ENCODE data around the gene JMJD4.

Gene JMJD4

GRCh38 chr1:227765261-227766014, 30.3 kb upstream of the JMJD4 start:
- peaks cover 69 to 73% of the 10 kb centered on the region in 2 donors for H3K4me1 Mint-ChIP-seq (ENCODE audit: low read depth in 2 of 2)
- peak overlapping the region; percentile 82 to 83 for H3K4me3 Mint-ChIP-seq
- DNase-seq = no peak

GRCh38 chr1:227764019-227764391, 28.9 kb upstream of the JMJD4 start:
- peak overlapping the region in 1 of 2 donors; percentile 19 for H3K27ac Mint-ChIP-seq
- ATAC-seq (replicated peaks) (no peak), DNase-seq (no peak)

More at GRCh38 chr1:227765261-227766014, 30.3 kb upstream of the JMJD4 start:
- H3K27ac Mint-ChIP-seq = peak overlapping the region; percentile 88 to 89
- no peaks in the 10 kb centered on the region for H3K27me3 Mint-ChIP-seq
- no peaks in the 10 kb centered on the region for H3K9me3 Mint-ChIP-seq
- no peak for ATAC-seq (replicated peaks)
- H3K36me3 Mint-ChIP-seq (ENCODE audit: insufficient read depth) = peaks cover 26% of the 10 kb centered on the region

GRCh38 chr1:227763246-227764018, 28.3 kb upstream of the JMJD4 start:
- peak overlapping the region; percentile 70 to 82 for H3K4me3 Mint-ChIP-seq

More at GRCh38 chr1:227764019-227764391, 28.9 kb upstream of the JMJD4 start:
- Mint-ChIP-seq H3K4me3 (peak overlapping the region; percentile 70 to 82), H3K4me1 (ENCODE audit: low read depth in 2 of 2) (peaks cover 64 to 73% of the 10 kb centered on the region in 2 donors), H3K27me3 (no peaks in the 10 kb centered on the region), H3K9me3 (no peaks in the 10 kb centered on the region), H3K36me3 (ENCODE audit: insufficient read depth) (peaks cover 30% of the 10 kb centered on the region)

GRCh38 chr1:227762231-227762911, 27.3 kb upstream of the JMJD4 start:
- Mint-ChIP-seq H3K4me3 (peak overlapping the region; percentile 70 to 73), H3K36me3 (ENCODE audit: insufficient read depth) (peaks cover 25% of the 10 kb centered on the region), H3K4me1 (ENCODE audit: low read depth in 2 of 2) (peaks cover 63% of the 10 kb centered on the region in 2 donors), H3K27me3 (no peaks in the 10 kb centered on the region), H3K27ac (peak overlapping the region; percentile 81 to 86), H3K9me3 (no peaks in the 10 kb centered on the region)
- ATAC-seq (replicated peaks) (peak; percentile 57), DNase-seq (peak; percentile 87 to 88 (median 87))

More at GRCh38 chr1:227763246-227764018, 28.3 kb upstream of the JMJD4 start:
- Mint-ChIP-seq H3K27me3 (no peaks in the 10 kb centered on the region), H3K9me3 (no peaks in the 10 kb centered on the region), H3K4me1 (ENCODE audit: low read depth in 2 of 2) (peaks cover 65 to 70% of the 10 kb centered on the region in 2 donors), H3K27ac (peak overlapping the region; percentile 81 to 86), H3K36me3 (ENCODE audit: insufficient read depth) (peaks cover 25% of the 10 kb centered on the region)
- no peak for DNase-seq
- no peak for ATAC-seq (replicated peaks)

- peaks cover 57% of the 10 kb centered on the region in 2 donors for H3K4me1 Mint-ChIP-seq (ENCODE audit: low read depth in 2 of 2)
- H3K27me3 Mint-ChIP-seq = no peaks in the 10 kb centered on the region
- ATAC-seq (replicated peaks) = no peak
- peaks cover 25% of the 10 kb centered on the region for H3K36me3 Mint-ChIP-seq (ENCODE audit: insufficient read depth)
- H3K27ac Mint-ChIP-seq = peak overlapping the region; percentile 81 to 86
- peak overlapping the region; percentile 70 to 73 for H3K4me3 Mint-ChIP-seq
- no peaks in the 10 kb centered on the region for H3K9me3 Mint-ChIP-seq
- no peak for DNase-seq
These were observed 26.6 kb upstream of the JMJD4 start for GRCh38 chr1:227761621-227762230.

GRCh38 chr1:227760377-227760776, 25.3 kb upstream of the JMJD4 start:
- Mint-ChIP-seq H3K27me3 (no peaks in the 10 kb centered on the region), H3K27ac (peak overlapping the region in 1 of 2 donors; percentile 26), H3K4me1 (ENCODE audit: low read depth in 2 of 2) (peaks cover 44% of the 10 kb centered on the region in 2 donors), H3K36me3 (ENCODE audit: insufficient read depth) (peaks cover 18% of the 10 kb centered on the region), H3K4me3 (no peak overlapping the region), H3K9me3 (no peaks in the 10 kb centered on the region)
- no peak for DNase-seq
- no peak for ATAC-seq (replicated peaks)

- DNase-seq = no peak
- H3K27me3 Mint-ChIP-seq = no peaks in the 10 kb centered on the region
- no peaks in the 10 kb centered on the region for H3K9me3 Mint-ChIP-seq
- no peak overlapping the region for H3K4me3 Mint-ChIP-seq
- H3K36me3 Mint-ChIP-seq (ENCODE audit: insufficient read depth) = peaks cover 23% of the 10 kb centered on the region
- no peak overlapping the region for H3K27ac Mint-ChIP-seq
- H3K4me1 Mint-ChIP-seq (ENCODE audit: low read depth in 2 of 2) = peaks cover 36 to 41% of the 10 kb centered on the region in 2 donors
- no peak for ATAC-seq (replicated peaks)
These were observed 24.5 kb upstream of the JMJD4 start for GRCh38 chr1:227759341-227760300.

- no peaks in the 10 kb centered on the region for H3K9me3 Mint-ChIP-seq
- H3K36me3 Mint-ChIP-seq (ENCODE audit: insufficient read depth) = peaks cover 23% of the 10 kb centered on the region
- peaks cover 33 to 34% of the 10 kb centered on the region in 2 donors for H3K4me1 Mint-ChIP-seq (ENCODE audit: low read depth in 2 of 2)
- DNase-seq (no peak), ATAC-seq (replicated peaks) (no peak)
- H3K27me3 Mint-ChIP-seq = no peaks in the 10 kb centered on the region
- H3K27ac Mint-ChIP-seq = no peak overlapping the region
- no peak overlapping the region for H3K4me3 Mint-ChIP-seq
These were observed 23.3 kb upstream of the JMJD4 start for GRCh38 chr1:227758366-227758765.

GRCh38 chr1:227757781-227758180, 22.7 kb upstream of the JMJD4 start:
- no peaks in the 10 kb centered on the region for H3K27me3 Mint-ChIP-seq
- peaks cover 21% of the 10 kb centered on the region for H3K36me3 Mint-ChIP-seq (ENCODE audit: insufficient read depth)
- H3K27ac Mint-ChIP-seq = peak overlapping the region in 1 of 2 donors; percentile 28
- ATAC-seq (replicated peaks) (no peak), DNase-seq (no peak)
- H3K4me3 Mint-ChIP-seq = no peak overlapping the region
- H3K9me3 Mint-ChIP-seq = no peaks in the 10 kb centered on the region
- H3K4me1 Mint-ChIP-seq (ENCODE audit: low read depth in 2 of 2) = peaks cover 27 to 29% of the 10 kb centered on the region in 2 donors

- ATAC-seq (replicated peaks) = no peak
- Mint-ChIP-seq H3K27ac (no peak overlapping the region), H3K27me3 (no peaks in the 10 kb centered on the region), H3K9me3 (no peaks in the 10 kb centered on the region), H3K4me1 (ENCODE audit: low read depth in 2 of 2) (peaks cover 17 to 21% of the 10 kb centered on the region in 2 donors), H3K4me3 (no peak overlapping the region), H3K36me3 (ENCODE audit: insufficient read depth) (peaks cover 19% of the 10 kb centered on the region)
- no peak for DNase-seq
These were observed 21.3 kb upstream of the JMJD4 start for GRCh38 chr1:227756172-227756959.

GRCh38 chr1:227754958-227755357, 19.9 kb upstream of the JMJD4 start:
- ATAC-seq (replicated peaks) (no peak), DNase-seq (no peak)
- H3K9me3 Mint-ChIP-seq = no peaks in the 10 kb centered on the region
- H3K4me3 Mint-ChIP-seq = no peak overlapping the region
- peaks cover 10 to 14% of the 10 kb centered on the region in 2 donors for H3K4me1 Mint-ChIP-seq (ENCODE audit: low read depth in 2 of 2)
- no peaks in the 10 kb centered on the region for H3K27me3 Mint-ChIP-seq
- no peak overlapping the region for H3K27ac Mint-ChIP-seq
- H3K36me3 Mint-ChIP-seq (ENCODE audit: insufficient read depth) = peaks cover 19% of the 10 kb centered on the region
